Ovary (tissue), 3 donors: ENCODE results near the gene ACVR2A.

Experiments used
- CTCF ChIP-seq, 3 donors: fragments of 450-650 bp in 2 of 3; fragments of 200-600 bp in 1 of 3; IDR thresholded peaks; one replicate each; pipeline versions ENCODE4 v1.5.1 to v1.8.0; 2016 to 2022; ENCODE audit warnings: antibody characterized with exemption in 3 of 3, mild to moderate bottlenecking in 1 of 3
- EP300 ChIP-seq: sonication (generic); formaldehyde crosslinking; IDR thresholded peaks from one replicate; pipeline ENCODE4 v1.6.1; 2017; ENCODE audit warnings: antibody characterized with exemption
- POLR2A ChIP-seq: fragments of 450-650 bp; IDR thresholded peaks from one replicate; pipeline ENCODE4 v1.6.1; 2017; ENCODE audit warnings: antibody characterized with exemption, mild to moderate bottlenecking, moderate library complexity
- donor health status: DM: no; HTN: no; CAD: no.

GRCh38 chr2:147846412-147847081 is 1.7 kb downstream of the ACVR2A start:
- TF ChIP-seq CTCF (IDR thresholded peaks at IDR 0.05) (no peak), EP300 (no peak), POLR2A (no peak)
